ENCODE data around the gene SPAG9.

SPAG9 gene

DNA sequence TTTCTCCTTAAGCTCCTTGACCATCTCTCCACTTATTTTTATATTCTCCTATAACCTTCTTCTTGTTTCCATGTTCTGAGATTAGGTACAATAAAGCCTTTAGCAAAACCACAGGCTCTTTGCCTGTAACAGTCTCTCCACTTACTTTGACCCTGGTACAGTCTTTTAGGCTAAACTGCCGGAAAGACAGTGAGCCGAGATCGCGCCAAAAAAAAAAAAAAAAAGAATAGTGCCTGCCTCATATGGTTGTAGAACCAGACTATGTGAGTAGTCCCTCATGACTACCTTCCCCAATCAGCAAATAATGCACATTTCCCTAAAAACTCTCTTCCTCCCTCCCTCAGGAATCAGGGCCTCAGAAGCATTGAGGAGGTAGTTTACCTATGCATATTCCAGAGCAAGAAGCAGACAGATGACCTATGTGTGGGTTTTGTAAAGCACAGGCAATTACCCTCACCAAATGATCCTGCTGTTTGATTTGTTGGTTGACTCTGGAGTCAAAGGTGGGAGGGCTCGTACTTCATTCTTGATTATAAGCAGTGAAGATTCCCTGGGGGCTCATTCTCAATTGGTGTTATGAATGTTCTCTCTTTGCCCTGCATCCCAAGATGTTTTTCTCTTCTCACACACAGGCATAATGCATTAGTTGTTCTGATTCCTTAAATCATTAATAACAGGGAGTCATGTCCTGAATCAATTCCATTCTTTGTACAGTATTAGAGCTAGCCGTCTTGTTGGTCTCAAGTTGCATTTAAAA, 23.8 kb upstream of the SPAG9 start (continued):
- no peak for TF ChIP-seq YY2 (tag by site-specific recombination; IDR thresholded peaks at IDR 0.05)
- TF ChIP-seq, protein P1, sequence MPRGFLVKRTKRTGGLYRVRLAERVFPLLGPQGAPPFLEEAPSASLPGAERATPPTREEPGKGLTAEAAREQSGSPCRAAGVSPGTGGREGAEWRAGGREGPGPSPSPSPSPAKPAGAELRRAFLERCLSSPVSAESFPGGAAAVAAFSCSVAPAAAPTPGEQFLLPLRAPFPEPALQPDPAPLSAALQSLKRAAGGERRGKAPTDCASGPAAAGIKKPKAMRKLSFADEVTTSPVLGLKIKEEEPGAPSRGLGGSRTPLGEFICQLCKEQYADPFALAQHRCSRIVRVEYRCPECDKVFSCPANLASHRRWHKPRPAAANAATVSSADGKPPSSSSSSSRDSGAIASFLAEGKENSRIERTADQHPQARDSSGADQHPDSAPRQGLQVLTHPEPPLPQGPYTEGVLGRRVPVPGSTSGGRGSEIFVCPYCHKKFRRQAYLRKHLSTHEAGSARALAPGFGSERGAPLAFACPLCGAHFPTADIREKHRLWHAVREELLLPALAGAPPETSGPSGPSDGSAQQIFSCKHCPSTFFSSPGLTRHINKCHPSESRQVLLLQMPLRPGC (tag by site-specific recombination; IDR thresholded peaks at IDR 0.05): no peak
- TF ChIP-seq GFI1B (tag by site-specific recombination; IDR thresholded peaks at IDR 0.05): no peak
- TF ChIP-seq ZNF510 (tag by site-specific recombination; IDR thresholded peaks at IDR 0.05; ENCODE audit: insufficient replicate concordance): no peak
- TF ChIP-seq ZBTB7A (tag by site-specific recombination; IDR thresholded peaks at IDR 0.05; ENCODE audit: low read depth): no peak
- no peak for TF ChIP-seq BCL11A (tag by site-specific recombination; IDR thresholded peaks at IDR 0.05; ENCODE audit: low read depth)
- TF ChIP-seq ZNF555 (tag by site-specific recombination; conservative IDR thresholded peaks at IDR 0.05): no peak
- no peak for TF ChIP-seq ZNF530 (tag by site-specific recombination; IDR thresholded peaks at IDR 0.05; ENCODE audit: low read depth)
- 0 out of 2 replicates have a peak, but pooled peaks have one; percentile 23 for TF ChIP-seq ZNF366 (tag by site-specific recombination; conservative IDR thresholded peaks at IDR 0.05)
- no peak for TF ChIP-seq ZNF302 (tag by site-specific recombination; IDR thresholded peaks at IDR 0.05; ENCODE audit: low read depth)
- TF ChIP-seq, protein P2, sequence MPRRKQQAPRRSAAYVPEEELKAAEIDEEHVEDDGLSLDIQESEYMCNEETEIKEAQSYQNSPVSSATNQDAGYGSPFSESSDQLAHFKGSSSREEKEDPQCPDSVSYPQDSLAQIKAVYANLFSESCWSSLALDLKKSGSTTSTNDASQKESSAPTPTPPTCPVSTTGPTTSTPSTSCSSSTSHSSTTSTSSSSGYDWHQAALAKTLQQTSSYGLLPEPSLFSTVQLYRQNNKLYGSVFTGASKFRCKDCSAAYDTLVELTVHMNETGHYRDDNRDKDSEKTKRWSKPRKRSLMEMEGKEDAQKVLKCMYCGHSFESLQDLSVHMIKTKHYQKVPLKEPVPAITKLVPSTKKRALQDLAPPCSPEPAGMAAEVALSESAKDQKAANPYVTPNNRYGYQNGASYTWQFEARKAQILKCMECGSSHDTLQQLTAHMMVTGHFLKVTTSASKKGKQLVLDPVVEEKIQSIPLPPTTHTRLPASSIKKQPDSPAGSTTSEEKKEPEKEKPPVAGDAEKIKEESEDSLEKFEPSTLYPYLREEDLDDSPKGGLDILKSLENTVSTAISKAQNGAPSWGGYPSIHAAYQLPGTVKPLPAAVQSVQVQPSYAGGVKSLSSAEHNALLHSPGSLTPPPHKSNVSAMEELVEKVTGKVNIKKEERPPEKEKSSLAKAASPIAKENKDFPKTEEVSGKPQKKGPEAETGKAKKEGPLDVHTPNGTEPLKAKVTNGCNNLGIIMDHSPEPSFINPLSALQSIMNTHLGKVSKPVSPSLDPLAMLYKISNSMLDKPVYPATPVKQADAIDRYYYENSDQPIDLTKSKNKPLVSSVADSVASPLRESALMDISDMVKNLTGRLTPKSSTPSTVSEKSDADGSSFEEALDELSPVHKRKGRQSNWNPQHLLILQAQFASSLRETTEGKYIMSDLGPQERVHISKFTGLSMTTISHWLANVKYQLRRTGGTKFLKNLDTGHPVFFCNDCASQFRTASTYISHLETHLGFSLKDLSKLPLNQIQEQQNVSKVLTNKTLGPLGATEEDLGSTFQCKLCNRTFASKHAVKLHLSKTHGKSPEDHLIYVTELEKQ (tag by site-specific recombination; IDR thresholded peaks at IDR 0.05; ENCODE audit: borderline replicate concordance): no peak
- TF ChIP-seq ZNF292 (tag by site-specific recombination; IDR thresholded peaks at IDR 0.05; ENCODE audit: borderline replicate concordance, low read depth): no peak
- TF ChIP-seq ZNF112 (tag by site-specific recombination; IDR thresholded peaks at IDR 0.05): no peak
- TF ChIP-seq ZNF654 (tag by site-specific recombination; IDR thresholded peaks at IDR 0.05; ENCODE audit: low read depth): no peak
- no peak for TF ChIP-seq ZNF561 (tag by site-specific recombination; IDR thresholded peaks at IDR 0.05; ENCODE audit: borderline replicate concordance)
- TF ChIP-seq ZBTB20 (tag by site-specific recombination; IDR thresholded peaks at IDR 0.05): peak; percentile 39; the same call in 1 of the 2 replicates
- no peak for TF ChIP-seq RBAK (tag by site-specific recombination; IDR thresholded peaks at IDR 0.05)
- no peak for TF ChIP-seq ZNF140 (tag by site-specific recombination; IDR thresholded peaks at IDR 0.05)
- TF ChIP-seq ZNF423 (tag by site-specific recombination; IDR thresholded peaks at IDR 0.05): no peak
- no peak for TF ChIP-seq ZNF658 (tag by site-specific recombination; IDR thresholded peaks at IDR 0.05)
- TF ChIP-seq ZNF660 (tag by site-specific recombination; IDR thresholded peaks at IDR 0.05): no peak
- TF ChIP-seq ZIC2 (tag by site-specific recombination; IDR thresholded peaks at IDR 0.05): no peak
- no peak for TF ChIP-seq ZNF274 (IDR thresholded peaks at IDR 0.05; ENCODE audit: low read length)
- no peak for TF ChIP-seq ZNF274 (tag by site-specific recombination; IDR thresholded peaks at IDR 0.05; ENCODE audit: borderline replicate concordance)
- TF ChIP-seq ZNF585B (tag by site-specific recombination; IDR thresholded peaks at IDR 0.05): no peak
- no peak for TF ChIP-seq ZNF433 (tag by site-specific recombination; IDR thresholded peaks at IDR 0.05; ENCODE audit: low read depth)
- TF ChIP-seq ZNF24 (tag by site-specific recombination; IDR thresholded peaks at IDR 0.05): no peak
- peak; percentile 54; the same call in 1 of the 2 replicates for TF ChIP-seq EGR2 (tag by site-specific recombination; IDR thresholded peaks at IDR 0.05; ENCODE audit: low read depth)
- TF ChIP-seq, protein P3, sequence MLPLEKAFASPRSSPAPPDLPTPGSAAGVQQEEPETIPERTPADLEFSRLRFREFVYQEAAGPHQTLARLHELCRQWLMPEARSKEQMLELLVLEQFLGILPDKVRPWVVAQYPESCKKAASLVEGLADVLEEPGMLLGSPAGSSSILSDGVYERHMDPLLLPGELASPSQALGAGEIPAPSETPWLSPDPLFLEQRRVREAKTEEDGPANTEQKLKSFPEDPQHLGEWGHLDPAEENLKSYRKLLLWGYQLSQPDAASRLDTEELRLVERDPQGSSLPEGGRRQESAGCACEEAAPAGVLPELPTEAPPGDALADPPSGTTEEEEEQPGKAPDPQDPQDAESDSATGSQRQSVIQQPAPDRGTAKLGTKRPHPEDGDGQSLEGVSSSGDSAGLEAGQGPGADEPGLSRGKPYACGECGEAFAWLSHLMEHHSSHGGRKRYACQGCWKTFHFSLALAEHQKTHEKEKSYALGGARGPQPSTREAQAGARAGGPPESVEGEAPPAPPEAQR (tag by site-specific recombination; IDR thresholded peaks at IDR 0.05): no peak
- TF ChIP-seq, protein P4, sequence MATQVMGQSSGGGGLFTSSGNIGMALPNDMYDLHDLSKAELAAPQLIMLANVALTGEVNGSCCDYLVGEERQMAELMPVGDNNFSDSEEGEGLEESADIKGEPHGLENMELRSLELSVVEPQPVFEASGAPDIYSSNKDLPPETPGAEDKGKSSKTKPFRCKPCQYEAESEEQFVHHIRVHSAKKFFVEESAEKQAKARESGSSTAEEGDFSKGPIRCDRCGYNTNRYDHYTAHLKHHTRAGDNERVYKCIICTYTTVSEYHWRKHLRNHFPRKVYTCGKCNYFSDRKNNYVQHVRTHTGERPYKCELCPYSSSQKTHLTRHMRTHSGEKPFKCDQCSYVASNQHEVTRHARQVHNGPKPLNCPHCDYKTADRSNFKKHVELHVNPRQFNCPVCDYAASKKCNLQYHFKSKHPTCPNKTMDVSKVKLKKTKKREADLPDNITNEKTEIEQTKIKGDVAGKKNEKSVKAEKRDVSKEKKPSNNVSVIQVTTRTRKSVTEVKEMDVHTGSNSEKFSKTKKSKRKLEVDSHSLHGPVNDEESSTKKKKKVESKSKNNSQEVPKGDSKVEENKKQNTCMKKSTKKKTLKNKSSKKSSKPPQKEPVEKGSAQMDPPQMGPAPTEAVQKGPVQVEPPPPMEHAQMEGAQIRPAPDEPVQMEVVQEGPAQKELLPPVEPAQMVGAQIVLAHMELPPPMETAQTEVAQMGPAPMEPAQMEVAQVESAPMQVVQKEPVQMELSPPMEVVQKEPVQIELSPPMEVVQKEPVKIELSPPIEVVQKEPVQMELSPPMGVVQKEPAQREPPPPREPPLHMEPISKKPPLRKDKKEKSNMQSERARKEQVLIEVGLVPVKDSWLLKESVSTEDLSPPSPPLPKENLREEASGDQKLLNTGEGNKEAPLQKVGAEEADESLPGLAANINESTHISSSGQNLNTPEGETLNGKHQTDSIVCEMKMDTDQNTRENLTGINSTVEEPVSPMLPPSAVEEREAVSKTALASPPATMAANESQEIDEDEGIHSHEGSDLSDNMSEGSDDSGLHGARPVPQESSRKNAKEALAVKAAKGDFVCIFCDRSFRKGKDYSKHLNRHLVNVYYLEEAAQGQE (tag by site-specific recombination; IDR thresholded peaks at IDR 0.05): no peak
- TF ChIP-seq ZNF621 (tag by site-specific recombination; IDR thresholded peaks at IDR 0.05): no peak
- no peak for TF ChIP-seq SCRT1 (tag by site-specific recombination; IDR thresholded peaks at IDR 0.05; ENCODE audit: borderline replicate concordance)
